ENCODE measurements around the gene EVC. TPM values are rescaled to one million over a fixed set of nuclear protein-coding genes. Genes with fewer than 3 reads are reported as not detected.

EVC gene
- total RNA-seq, 2 donors from 2014 or later: 25.5 to 29.0 TPM

DNA sequence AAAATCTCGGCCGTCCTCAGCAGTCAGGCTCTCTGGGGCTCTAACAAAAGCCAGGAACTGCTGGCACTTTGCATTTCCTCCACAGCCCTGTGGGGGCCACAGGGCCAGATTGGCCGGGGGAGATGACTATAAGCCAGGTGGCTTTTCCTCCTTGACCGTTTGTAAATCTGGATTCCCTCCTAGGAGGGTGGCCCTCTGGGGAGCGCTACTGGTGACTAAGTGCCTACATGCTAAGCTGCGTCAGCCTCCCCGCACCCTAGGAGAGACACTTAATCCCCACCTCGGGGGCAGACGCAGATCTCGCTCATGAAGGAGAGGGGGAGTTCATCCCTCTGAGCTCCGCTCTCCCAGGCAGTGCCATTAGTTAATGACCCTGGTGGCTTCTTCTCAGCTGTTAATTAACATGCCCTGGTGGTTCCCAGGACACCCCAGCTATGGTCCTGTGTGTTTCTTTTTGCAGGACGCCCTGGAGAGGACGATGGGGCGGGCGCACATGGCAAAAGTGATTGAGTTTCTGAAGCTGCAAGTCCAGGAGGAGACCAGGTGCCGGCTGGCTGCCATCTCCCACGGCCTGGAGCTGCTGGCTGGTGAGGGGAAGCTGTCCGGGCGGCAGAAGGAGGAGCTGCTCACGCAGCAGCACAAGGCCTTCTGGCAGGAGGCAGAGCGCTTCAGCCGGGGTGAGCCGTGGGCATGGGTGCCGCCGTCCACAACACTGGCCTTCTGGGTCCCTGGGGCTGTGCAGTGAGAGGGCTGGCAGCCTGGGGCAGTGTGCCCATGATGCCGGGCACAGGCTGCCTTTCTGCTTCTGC is 41.6 kb downstream of the EVC start:
- Histone ChIP-seq H3K9ac (ENCODE audit: extremely low read depth, low read length, poor library complexity, severe bottlenecking) (no peak overlapping the region), H3K4me3 (ENCODE audit: low read length) (no peak overlapping the region), H3K9me3 (ENCODE audit: control insufficient read depth, low read length) (peaks cover 6% of the 10 kb centered on the region), H3K36me3 (ENCODE audit: control insufficient read depth, insufficient read depth, low read length) (peaks cover 21% of the 10 kb centered on the region), H3K4me1 (ENCODE audit: control insufficient read depth, insufficient read depth, low read length) (peaks cover 13% of the 10 kb centered on the region), H3K27ac (ENCODE audit: low read depth, low read length) (no peak overlapping the region), H3K27me3 (ENCODE audit: control insufficient read depth, insufficient read depth, low read length, poor library complexity, severe bottlenecking) (no peaks in the 10 kb centered on the region)
- DNase-seq: peak; percentile 89
- Mint-ChIP-seq H3K36me3 (ENCODE audit: low read depth) (peaks cover 69% of the 10 kb centered on the region), H3K4me3 (no peak overlapping the region), H3K9me3 (no peaks in the 10 kb centered on the region), H3K27ac (peak overlapping the region; percentile 61), H3K27me3 (ENCODE audit: insufficient read depth) (peaks cover 24% of the 10 kb centered on the region), H3K4me1 (peaks cover 23% of the 10 kb centered on the region)
- 58 to 68% methylated on average over 8 to 26 of the region's 26 CpGs for WGBS, 2 experiments (ENCODE audit: insufficient coverage in 1 of 2, insufficient read length in 1 of 2)
- TF ChIP-seq, protein P1, sequence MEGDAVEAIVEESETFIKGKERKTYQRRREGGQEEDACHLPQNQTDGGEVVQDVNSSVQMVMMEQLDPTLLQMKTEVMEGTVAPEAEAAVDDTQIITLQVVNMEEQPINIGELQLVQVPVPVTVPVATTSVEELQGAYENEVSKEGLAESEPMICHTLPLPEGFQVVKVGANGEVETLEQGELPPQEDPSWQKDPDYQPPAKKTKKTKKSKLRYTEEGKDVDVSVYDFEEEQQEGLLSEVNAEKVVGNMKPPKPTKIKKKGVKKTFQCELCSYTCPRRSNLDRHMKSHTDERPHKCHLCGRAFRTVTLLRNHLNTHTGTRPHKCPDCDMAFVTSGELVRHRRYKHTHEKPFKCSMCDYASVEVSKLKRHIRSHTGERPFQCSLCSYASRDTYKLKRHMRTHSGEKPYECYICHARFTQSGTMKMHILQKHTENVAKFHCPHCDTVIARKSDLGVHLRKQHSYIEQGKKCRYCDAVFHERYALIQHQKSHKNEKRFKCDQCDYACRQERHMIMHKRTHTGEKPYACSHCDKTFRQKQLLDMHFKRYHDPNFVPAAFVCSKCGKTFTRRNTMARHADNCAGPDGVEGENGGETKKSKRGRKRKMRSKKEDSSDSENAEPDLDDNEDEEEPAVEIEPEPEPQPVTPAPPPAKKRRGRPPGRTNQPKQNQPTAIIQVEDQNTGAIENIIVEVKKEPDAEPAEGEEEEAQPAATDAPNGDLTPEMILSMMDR (conservative IDR thresholded peaks at IDR 0.05): peak; percentile 36

DNA sequence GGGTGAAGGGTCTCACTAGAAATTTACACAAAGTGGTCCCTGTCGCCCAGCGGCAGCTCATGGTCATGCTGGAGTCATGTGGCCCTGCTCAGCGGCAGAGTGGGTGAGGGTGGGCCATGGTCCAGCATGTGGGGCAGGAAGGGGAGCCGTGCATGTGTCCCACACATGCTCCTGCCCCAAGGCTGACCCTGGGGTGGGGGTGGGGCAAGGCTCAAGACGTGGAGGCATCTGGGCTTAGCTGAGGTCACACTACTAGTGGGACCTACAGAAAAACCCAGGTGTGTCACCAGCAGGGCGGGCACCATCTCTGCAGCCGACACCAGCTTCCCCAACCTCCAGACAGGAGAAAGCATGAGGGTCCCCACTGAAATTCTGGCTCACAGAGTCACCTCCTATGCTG is 42.4 kb downstream of the EVC start:
- TF ChIP-seq, protein P1 (conservative IDR thresholded peaks at IDR 0.05): no peak
- peaks cover 9% of the 10 kb centered on the region for H3K4me1 ChIP-seq (ENCODE audit: control insufficient read depth, insufficient read depth, low read length)
- Mint-ChIP-seq H3K27me3 (ENCODE audit: insufficient read depth) (peaks cover 27% of the 10 kb centered on the region), H3K36me3 (ENCODE audit: low read depth) (peaks cover 62% of the 10 kb centered on the region), H3K4me1 (peaks cover 23% of the 10 kb centered on the region), H3K9me3 (no peaks in the 10 kb centered on the region), H3K27ac (peak overlapping the region; percentile 13), H3K4me3 (no peak overlapping the region)
- peaks cover 26% of the 10 kb centered on the region for H3K36me3 ChIP-seq (ENCODE audit: control insufficient read depth, insufficient read depth, low read length)
- no peak overlapping the region for H3K9ac ChIP-seq (ENCODE audit: extremely low read depth, low read length, poor library complexity, severe bottlenecking)
- H3K27ac ChIP-seq (ENCODE audit: low read depth, low read length): no peak overlapping the region
- no peaks in the 10 kb centered on the region for H3K27me3 ChIP-seq (ENCODE audit: control insufficient read depth, insufficient read depth, low read length, poor library complexity, severe bottlenecking)
- DNase-seq: no peak
- H3K4me3 ChIP-seq (ENCODE audit: low read length): no peak overlapping the region
- peaks cover 6% of the 10 kb centered on the region for H3K9me3 ChIP-seq (ENCODE audit: control insufficient read depth, low read length)
- 90 to 93% methylated on average over 2 to 7 of the region's 7 CpGs for WGBS, 2 experiments (ENCODE audit: insufficient coverage in 1 of 2, insufficient read length in 1 of 2)

DNA sequence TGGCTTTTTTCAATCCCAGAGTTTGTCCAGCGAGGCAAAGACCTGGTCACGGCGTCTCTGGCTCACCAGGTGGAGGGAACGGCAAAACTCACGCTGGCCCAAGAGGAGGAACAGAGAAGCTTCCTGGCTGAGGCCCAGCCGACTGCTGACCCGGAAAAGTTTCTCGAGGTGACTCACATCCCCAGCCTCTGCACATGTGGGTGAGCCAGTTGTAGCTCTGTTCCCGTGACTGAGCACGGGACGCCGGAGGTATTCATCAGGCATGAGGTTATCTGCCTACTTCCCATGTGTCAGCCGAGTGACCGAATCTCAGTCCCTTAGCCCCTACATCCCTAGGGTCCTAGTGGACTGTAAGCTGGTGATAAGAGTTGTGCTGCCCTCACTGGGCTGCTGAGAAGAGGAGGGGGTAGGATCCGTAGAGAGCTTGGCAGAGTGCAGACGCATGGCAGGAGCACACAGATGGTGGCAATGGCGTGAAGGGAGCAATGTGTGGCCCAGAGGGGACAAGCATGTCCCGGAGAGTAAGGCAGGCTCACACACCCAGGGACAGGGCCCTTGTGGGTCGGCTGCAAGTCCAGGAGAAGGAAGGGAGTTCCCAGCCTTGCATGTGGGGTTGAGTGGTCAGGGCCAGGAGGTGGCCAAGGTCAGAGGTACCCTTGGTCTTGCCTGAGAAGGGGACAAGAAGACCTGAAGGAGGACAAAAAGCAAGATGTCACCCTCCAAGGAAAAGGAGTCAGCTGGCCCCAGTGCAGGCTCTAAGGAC is 42.9 kb downstream of the EVC start:
- no peak for DNase-seq
- peaks cover 61% of the 10 kb centered on the region for H3K36me3 Mint-ChIP-seq (ENCODE audit: low read depth)
- 86 to 96% methylated on average over 16 to 19 of the region's 19 CpGs for WGBS, 2 experiments (ENCODE audit: insufficient coverage in 1 of 2, insufficient read length in 1 of 2)
- H3K27me3 ChIP-seq (ENCODE audit: control insufficient read depth, insufficient read depth, low read length, poor library complexity, severe bottlenecking): no peaks in the 10 kb centered on the region
- no peak overlapping the region for H3K27ac ChIP-seq (ENCODE audit: low read depth, low read length)
- no peak overlapping the region for H3K4me3 Mint-ChIP-seq
- peaks cover 27% of the 10 kb centered on the region for H3K27me3 Mint-ChIP-seq (ENCODE audit: insufficient read depth)
- H3K9ac ChIP-seq (ENCODE audit: extremely low read depth, low read length, poor library complexity, severe bottlenecking): no peak overlapping the region
- H3K9me3 Mint-ChIP-seq: no peaks in the 10 kb centered on the region
- peaks cover 12% of the 10 kb centered on the region for H3K4me1 ChIP-seq (ENCODE audit: control insufficient read depth, insufficient read depth, low read length)
- peaks cover 27% of the 10 kb centered on the region for H3K4me1 Mint-ChIP-seq
- peaks cover 6% of the 10 kb centered on the region for H3K9me3 ChIP-seq (ENCODE audit: control insufficient read depth, low read length)
- H3K36me3 ChIP-seq (ENCODE audit: control insufficient read depth, insufficient read depth, low read length): peaks cover 26% of the 10 kb centered on the region
- TF ChIP-seq, protein P1 (conservative IDR thresholded peaks at IDR 0.05): no peak
- no peak overlapping the region for H3K27ac Mint-ChIP-seq
- H3K4me3 ChIP-seq (ENCODE audit: low read length): no peak overlapping the region
